Endothelial cell of umbilical vein (primary cell): ENCODE data around the gene PRDX5. TPM values are rescaled to one million over a fixed set of nuclear protein-coding genes. Genes with fewer than 3 reads are reported as not detected.

Experiments used
- BruUV-seq: library from RNA; stranded (reverse); fragments of 400-500 nt; replicated peaks from 2 replicates; lab custom pipeline; 2021; lab: Mats Ljungman, UMichigan
- CTCF ChIA-PET: fragments of 300-600, 350-600 bp; sonication (Branson Sonifier 250); formaldehyde crosslinking; loops from one replicate; lab custom pipeline; 2021; ENCODE audit warnings: antibody characterized with exemption, inconsistent platforms; lab: Charles Lee
- POLR2A ChIA-PET: fragments of 300-600, 350-600 bp; sonication (Branson Sonifier 250); formaldehyde crosslinking; loops from one replicate; lab custom pipeline; 2021; ENCODE audit warnings: antibody characterized with exemption, inconsistent platforms; lab: Charles Lee
- DNase-seq: peaks from one replicate; pipeline ENCODE4 v3.0.0-alpha.2; 2011; ENCODE audit warnings: low read depth, low spot score
- FAIRE-seq: peaks from 2 replicates; lab custom pipeline; 2011; peaks lifted over from hg19 to GRCh38; lab: Jason Lieb, UNC
- H2AFZ ChIP-seq: 2 replicates; pipeline ENCODE4 v1.6.0; 2012; ENCODE audit warnings: low read depth, low read length, control low read depth, inconsistent platforms
- H3K27ac ChIP-seq: 2 replicates; pipeline ENCODE4 v1.5.1; 2011; ENCODE audit warnings: low read depth, mild to moderate bottlenecking, control low read depth, low read length, moderate library complexity; ENCODE audit not compliant: insufficient read depth
- H3K27me3 ChIP-seq, 2 experiments: 2 replicates each; pipeline versions ENCODE4 v1.6.0 to v1.6.1; 2011; ENCODE audit warnings: low read length in 2 of 2, mixed read lengths in 1 of 2; ENCODE audit not compliant: control insufficient read depth in 2 of 2, insufficient read depth in 2 of 2
- H3K36me3 ChIP-seq, 2 experiments: 2 replicates in 1 of 2; 3 replicates in 1 of 2; pipeline ENCODE4 v1.5.1; 2011; ENCODE audit warnings: low read length in 2 of 2, mild to moderate bottlenecking in 1 of 2, moderate library complexity in 1 of 2; ENCODE audit not compliant: control insufficient read depth in 2 of 2, insufficient read depth in 2 of 2; ENCODE audit errors: extremely low read depth in 1 of 2
- H3K4me1 ChIP-seq: 3 replicates; pipeline ENCODE4 v1.5.1; 2011; ENCODE audit warnings: mild to moderate bottlenecking, low read length; ENCODE audit not compliant: control insufficient read depth, insufficient read depth; ENCODE audit errors: extremely low read depth
- H3K4me2 ChIP-seq: 2 replicates; pipeline ENCODE4 v1.6.1; 2011; ENCODE audit warnings: low read length, control low read depth, mixed read lengths; ENCODE audit not compliant: insufficient read depth
- H3K4me3 ChIP-seq, 3 experiments: fragments of 200-600 bp in 1 of 3; sonication (generic), shearing (Covaris generic) in 1 of 3; replicated peaks in 1 of 3; 2 replicates each; pipeline ENCODE4 v1.5.1; 2011 to 2016; ENCODE audit warnings: control low read depth in 3 of 3, low read length in 3 of 3, mild to moderate bottlenecking in 2 of 3, inconsistent platforms in 1 of 3, low read depth in 1 of 3, moderate library complexity in 1 of 3; ENCODE audit not compliant: insufficient read depth in 1 of 3
- H3K79me2 ChIP-seq: 2 replicates; pipeline ENCODE4 v1.6.0; 2012; ENCODE audit warnings: low read length, inconsistent platforms; ENCODE audit not compliant: control insufficient read depth, insufficient read depth
- H3K9ac ChIP-seq: replicated peaks from 2 replicates; pipeline ENCODE3; 2011; ENCODE audit warnings: low read length, control low read depth; ENCODE audit not compliant: insufficient read depth; ENCODE audit errors: extremely low read depth
- H3K9me1 ChIP-seq: replicated peaks from 3 replicates; pipeline ENCODE4 v1.6.0; 2011; ENCODE audit warnings: mild to moderate bottlenecking, low read length; ENCODE audit not compliant: control insufficient read depth, insufficient read depth; ENCODE audit errors: extremely low read depth
- H3K9me3 ChIP-seq: replicated peaks from 2 replicates; pipeline ENCODE4 v1.5.1; 2012; ENCODE audit warnings: low read length, inconsistent platforms; ENCODE audit not compliant: control insufficient read depth, insufficient read depth
- H4K20me1 ChIP-seq: replicated peaks from 2 replicates; pipeline ENCODE3; 2011; ENCODE audit warnings: mild to moderate bottlenecking, low read length; ENCODE audit not compliant: control insufficient read depth, insufficient read depth; ENCODE audit errors: extremely low read depth
- CTCF ChIP-seq, 2 donors: IDR thresholded peaks; 1 replicate in 1 of 2; 2 replicates in 1 of 2; pipeline ENCODE4 v1.5.1; 2011; ENCODE audit warnings: low read length in 2 of 2, mild to moderate bottlenecking in 2 of 2, moderate library complexity in 2 of 2, control low read depth in 1 of 2, inconsistent platforms in 1 of 2, low read depth in 1 of 2; ENCODE audit not compliant: insufficient read depth in 1 of 2; ENCODE audit errors: extremely low read depth in 1 of 2
- EZH2 ChIP-seq: IDR thresholded peaks from 2 replicates; pipeline ENCODE4 v1.6.1; 2012; ENCODE audit warnings: borderline replicate concordance, low read depth, mild to moderate bottlenecking, moderate library complexity, low read length, inconsistent platforms; ENCODE audit not compliant: severe bottlenecking
- FOS ChIP-seq: IDR thresholded peaks from 2 replicates; pipeline ENCODE4 v1.6.1; 2011; ENCODE audit warnings: mild to moderate bottlenecking, low read length, moderate library complexity, borderline replicate concordance; ENCODE audit not compliant: insufficient read depth
- GATA2 ChIP-seq: IDR thresholded peaks from 2 replicates; pipeline ENCODE4 v1.7.0; 2011; ENCODE audit warnings: low read depth, mild to moderate bottlenecking, moderate library complexity, mixed read lengths, low read length; ENCODE audit not compliant: insufficient read length, insufficient read depth
- JUN ChIP-seq: IDR thresholded peaks from 2 replicates; pipeline ENCODE4 v1.6.1; 2011; ENCODE audit warnings: borderline replicate concordance, low read depth; ENCODE audit not compliant: insufficient read length, insufficient read depth
- MAX ChIP-seq: IDR thresholded peaks from 2 replicates; pipeline ENCODE4 v1.6.1; 2011; ENCODE audit not compliant: insufficient read depth, insufficient read length
- MYC ChIP-seq: IDR thresholded peaks from one replicate; pipeline ENCODE4 v1.6.1; 2011; ENCODE audit warnings: mild to moderate bottlenecking, low read depth, low read length
- POLR2A ChIP-seq: IDR thresholded peaks from 2 replicates; pipeline ENCODE4 v1.6.1; 2012; ENCODE audit warnings: low read depth, mild to moderate bottlenecking, control low read depth, low read length
- POLR2AphosphoS5 ChIP-seq: IDR thresholded peaks from 2 replicates; pipeline ENCODE4 v1.6.1; 2012; ENCODE audit warnings: low read depth, mild to moderate bottlenecking, control low read depth, low read length, moderate library complexity; ENCODE audit not compliant: insufficient read depth
- dilution Hi-C: fragments of 300-500 bp; cut with MboI; formaldehyde crosslinking; loops from one replicate; pipeline ENCODE4 v1.15.0; 2019; ENCODE audit warnings: low sequenced_read_pairs; ENCODE audit not compliant: extremely low pct_ligation_motif_present
- intact Hi-C: fragments of 100-400 bp; cut with micrococcal nuclease; formaldehyde crosslinking; loops from one replicate; pipeline ENCODE4 v1.10.0; 2022
- polyA plus RNA-seq, 4 experiments: library from polyadenylated mRNA; depleted of rRNA in 3 of 4; stranded (reverse) in 3 of 4; unstranded in 1 of 4; fragments of >200 nt; gene quantifications; 2 replicates each; pipeline versions ENCODE4 v1.2.1 to v1.2.3, GENCODE V29; 2011 to 2012; ENCODE audit warnings: missing spikeins in 1 of 4
- total RNA-seq: library from RNA; stranded (reverse); gene quantifications from 2 replicates; pipeline ENCODE4 v1.2.3, GENCODE V29; 2021

PRDX5 gene
- total and polyA plus RNA-seq, 2 donors (not counting 3 experiments of a cell fraction or from before 2014, with no cell fraction given), result 199 to 709 TPM

- H2AFZ ChIP-seq, result no peak overlapping the region
- no peaks in the 10 kb centered on the region for H3K9me1 ChIP-seq
- ChIA-PET CTCF (interaction anchor here (1.8 kb wide), 1 partner anchor 9 kb away, joined by 8 read pairs; the partner anchor contains the start of gene PRDX5), POLR2A (no interaction called here)
- no peak for FAIRE-seq
- H3K27ac ChIP-seq, result no peak overlapping the region
- dilution Hi-C loops (no loop called here), intact Hi-C loops (no loop called here)
- no peak for DNase-seq
- peaks cover 0 to 2% of the 10 kb centered on the region in 2 experiments for H3K36me3 ChIP-seq
- no peaks in the 10 kb centered on the region for H4K20me1 ChIP-seq
- no peaks in the 10 kb centered on the region for H3K9me3 ChIP-seq
- no peak overlapping the region for H3K9ac ChIP-seq
- TF ChIP-seq CTCF (IDR thresholded peaks at IDR 0.05; ENCODE audit: extremely low read depth in 1 of 2, insufficient read depth in 1 of 2, low read depth in 1 of 2, low read length in 2 of 2) (no peak), JUN (no peak), POLR2A (no peak), POLR2AphosphoS5 (no peak), EZH2 (no peak), MAX (no peak), FOS (no peak), GATA2 (no peak), MYC (no peak)
- H3K4me2 ChIP-seq, result no peak overlapping the region
- no peaks in the 10 kb centered on the region for H3K27me3 ChIP-seq
- no peak overlapping the region for H3K4me3 ChIP-seq
- no peaks in the 10 kb centered on the region for H3K79me2 ChIP-seq
- BruUV-seq, result no TSS peak
- H3K4me1 ChIP-seq, result peaks cover 3% of the 10 kb centered on the region
Measured at GRCh38 chr11:64327375-64327774, 9.5 kb downstream of the PRDX5 start.
